ENCODE results near the gene LSAMP. TPM values are rescaled to one million over a fixed set of nuclear protein-coding genes. Genes with fewer than 3 reads are reported as not detected.
A peak's percentile ranks its signal among the peaks of the same experiment; 100 is the strongest.

LSAMP gene
- total RNA-seq, 2 donors from 2014 or later, result 1.1 to 5.9 TPM

DNA sequence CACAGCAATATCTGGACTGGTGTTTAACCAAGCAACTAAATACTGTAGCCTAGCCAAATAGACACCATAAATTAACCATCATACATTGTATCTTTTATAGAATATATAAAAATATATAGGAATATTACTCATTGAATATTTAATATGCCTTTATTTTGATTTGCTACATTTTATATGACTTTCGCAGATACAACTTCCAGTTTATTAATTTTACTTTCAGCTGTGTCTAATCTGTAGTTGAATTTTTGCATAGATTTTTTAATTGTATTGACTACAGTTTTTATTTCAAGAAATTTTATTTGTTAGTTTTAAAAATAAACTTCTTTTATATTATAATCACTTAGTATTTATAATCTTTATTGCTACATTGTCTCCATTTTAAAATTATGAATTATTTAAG, 299.7 kb downstream of the LSAMP start:
- H3K27ac ChIP-seq, result no peak overlapping the region
- H3K27me3 ChIP-seq, result no peaks in the 10 kb centered on the region
- intact Hi-C loops (cut with DNase I), result no loop called here
- DNase-seq, result no peak
- H3K36me3 ChIP-seq, result no peaks in the 10 kb centered on the region
- TF ChIP-seq, protein P1, sequence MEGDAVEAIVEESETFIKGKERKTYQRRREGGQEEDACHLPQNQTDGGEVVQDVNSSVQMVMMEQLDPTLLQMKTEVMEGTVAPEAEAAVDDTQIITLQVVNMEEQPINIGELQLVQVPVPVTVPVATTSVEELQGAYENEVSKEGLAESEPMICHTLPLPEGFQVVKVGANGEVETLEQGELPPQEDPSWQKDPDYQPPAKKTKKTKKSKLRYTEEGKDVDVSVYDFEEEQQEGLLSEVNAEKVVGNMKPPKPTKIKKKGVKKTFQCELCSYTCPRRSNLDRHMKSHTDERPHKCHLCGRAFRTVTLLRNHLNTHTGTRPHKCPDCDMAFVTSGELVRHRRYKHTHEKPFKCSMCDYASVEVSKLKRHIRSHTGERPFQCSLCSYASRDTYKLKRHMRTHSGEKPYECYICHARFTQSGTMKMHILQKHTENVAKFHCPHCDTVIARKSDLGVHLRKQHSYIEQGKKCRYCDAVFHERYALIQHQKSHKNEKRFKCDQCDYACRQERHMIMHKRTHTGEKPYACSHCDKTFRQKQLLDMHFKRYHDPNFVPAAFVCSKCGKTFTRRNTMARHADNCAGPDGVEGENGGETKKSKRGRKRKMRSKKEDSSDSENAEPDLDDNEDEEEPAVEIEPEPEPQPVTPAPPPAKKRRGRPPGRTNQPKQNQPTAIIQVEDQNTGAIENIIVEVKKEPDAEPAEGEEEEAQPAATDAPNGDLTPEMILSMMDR (IDR thresholded peaks at IDR 0.05), result no peak
- no peaks in the 10 kb centered on the region for H3K4me1 ChIP-seq
- no peak overlapping the region for H3K9ac ChIP-seq (ENCODE audit: low read depth in 2 of 2, low read length in 2 of 2)
- no peak overlapping the region for H3K4me3 ChIP-seq
- no peaks in the 10 kb centered on the region for H3K9me3 ChIP-seq

DNA sequence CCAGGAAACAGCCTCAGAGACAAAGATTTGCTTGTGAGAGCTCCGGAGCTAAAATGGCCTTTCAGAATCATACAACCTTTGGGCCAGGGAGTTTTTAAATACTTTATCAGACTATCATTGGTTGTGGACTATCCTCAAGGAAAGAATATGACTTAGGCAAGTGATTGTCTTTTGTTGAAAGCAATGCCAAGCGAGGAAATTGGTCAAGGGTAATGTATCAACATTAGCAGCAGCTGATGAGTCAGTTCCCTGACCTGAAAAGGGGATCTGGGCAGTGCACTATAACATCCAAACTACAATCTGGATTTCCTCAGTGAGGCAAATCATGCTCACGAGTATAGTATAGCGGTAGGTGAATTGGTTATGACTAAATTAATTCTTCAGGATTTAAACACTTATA, 303.6 kb downstream of the LSAMP start:
- Histone ChIP-seq H3K27ac (no peak overlapping the region), H3K4me1 (no peaks in the 10 kb centered on the region), H3K9ac (ENCODE audit: low read depth in 2 of 2, low read length in 2 of 2) (no peak overlapping the region), H3K9me3 (no peaks in the 10 kb centered on the region), H3K36me3 (no peaks in the 10 kb centered on the region), H3K4me3 (no peak overlapping the region), H3K27me3 (no peaks in the 10 kb centered on the region)
- TF ChIP-seq, protein P1 (IDR thresholded peaks at IDR 0.05), result no peak
- intact Hi-C loops (cut with DNase I), result no loop called here
- DNase-seq, result no peak

DNA sequence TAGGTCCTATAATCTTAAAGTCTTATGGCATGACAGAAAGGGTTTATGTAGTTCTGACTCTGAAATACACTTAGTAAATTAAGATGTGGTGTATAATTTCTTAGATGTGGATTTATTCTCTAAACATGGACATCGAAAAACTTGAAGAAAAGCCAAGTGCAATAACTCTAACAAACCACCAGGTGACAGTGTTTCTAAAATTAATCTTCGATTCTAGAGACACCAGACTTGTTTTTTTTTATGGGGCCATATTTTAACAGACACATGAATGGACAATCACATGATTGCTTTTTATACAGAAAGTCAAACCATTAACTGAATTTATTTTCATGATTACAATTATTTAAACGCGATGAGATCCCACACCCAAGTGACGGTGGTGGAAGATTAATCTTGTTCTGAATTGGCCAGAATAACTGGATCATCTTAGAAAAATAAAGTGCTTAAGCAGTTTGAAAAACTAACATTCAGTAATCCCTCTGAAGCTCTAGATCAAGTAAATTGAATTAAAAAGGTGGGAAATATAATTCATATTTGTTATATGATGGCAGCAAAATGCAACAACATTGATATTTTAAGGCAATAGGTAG, 305.1 kb downstream of the LSAMP start:
- no peak for DNase-seq
- no peaks in the 10 kb centered on the region for H3K27me3 ChIP-seq
- TF ChIP-seq, protein P1 (IDR thresholded peaks at IDR 0.05), result peak; percentile 71
- H3K4me3 ChIP-seq, result no peak overlapping the region
- no peak overlapping the region for H3K9ac ChIP-seq (ENCODE audit: low read depth in 2 of 2, low read length in 2 of 2)
- intact Hi-C loops (cut with DNase I), result no loop called here
- no peaks in the 10 kb centered on the region for H3K9me3 ChIP-seq
- no peak overlapping the region for H3K27ac ChIP-seq
- no peaks in the 10 kb centered on the region for H3K4me1 ChIP-seq
- no peaks in the 10 kb centered on the region for H3K36me3 ChIP-seq

DNA sequence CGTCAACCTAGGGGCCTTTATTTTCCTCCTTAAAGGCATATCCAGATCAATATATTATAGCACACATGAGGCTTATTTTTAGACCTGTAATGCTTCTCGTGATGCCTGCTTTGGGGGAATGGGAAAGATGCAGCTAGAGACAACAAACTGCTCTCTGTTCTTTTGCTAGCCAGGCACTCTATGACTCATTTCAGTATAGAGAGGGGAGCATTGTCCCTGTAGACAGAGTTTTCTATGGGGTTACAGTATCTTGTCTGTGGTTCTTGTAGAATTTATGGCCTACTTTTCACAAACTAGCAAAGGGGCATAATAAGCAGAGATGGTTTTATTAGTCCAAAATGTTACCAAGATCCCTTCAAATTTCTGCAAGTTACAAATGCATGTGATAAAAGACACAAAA, 305.6 kb downstream of the LSAMP start:
- intact Hi-C loops (cut with DNase I), result loop anchor here (5.0 kb wide), 1 partner anchor 618 kb away; no protein-coding TSS in a partner anchor
- H3K4me3 ChIP-seq, result no peak overlapping the region

DNA sequence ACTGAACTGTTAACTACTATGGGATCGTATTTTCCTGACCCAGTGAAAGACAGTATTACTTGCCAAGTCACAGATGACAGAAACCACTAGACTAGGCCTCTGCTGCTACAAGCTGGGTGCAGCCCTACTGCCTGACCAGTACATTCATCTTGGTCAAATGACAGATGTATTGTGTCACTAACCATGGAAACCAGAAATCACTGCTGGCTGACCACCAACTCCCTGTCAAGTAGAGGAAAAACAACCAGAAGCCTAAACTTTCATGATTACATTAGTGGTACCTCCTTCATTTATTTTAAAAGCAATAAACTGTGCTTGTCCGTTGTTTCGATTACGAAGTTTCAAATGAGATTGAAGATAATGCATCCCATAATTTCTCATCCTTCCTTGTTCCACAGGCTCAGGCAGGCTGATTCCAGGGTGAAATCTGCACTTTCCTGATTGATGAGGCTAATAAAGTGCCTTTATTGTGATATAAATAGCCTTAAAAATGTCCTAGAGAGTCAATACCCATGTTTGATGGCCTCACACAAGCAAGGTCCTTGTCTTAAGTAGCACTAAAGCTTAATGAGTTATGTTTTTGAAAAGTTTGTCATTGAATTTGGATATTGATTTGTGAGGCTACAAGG, 309.7 kb downstream of the LSAMP start:
- intact Hi-C loops (cut with DNase I), result loop anchor here (5.0 kb wide), 1 partner anchor 622 kb away; no protein-coding TSS in a partner anchor
- Histone ChIP-seq H3K27me3 (no peaks in the 10 kb centered on the region), H3K36me3 (no peaks in the 10 kb centered on the region), H3K27ac (no peak overlapping the region), H3K9ac (ENCODE audit: low read depth in 2 of 2, low read length in 2 of 2) (no peak overlapping the region), H3K4me1 (no peaks in the 10 kb centered on the region), H3K4me3 (no peak overlapping the region), H3K9me3 (no peaks in the 10 kb centered on the region)
- TF ChIP-seq, protein P1 (IDR thresholded peaks at IDR 0.05), result no peak
- peak; percentile 22 for DNase-seq

More for the DNA sequence above, 305.6 kb downstream of the LSAMP start:
- Histone ChIP-seq H3K9ac (ENCODE audit: low read depth in 2 of 2, low read length in 2 of 2) (no peak overlapping the region), H3K36me3 (no peaks in the 10 kb centered on the region), H3K27me3 (no peaks in the 10 kb centered on the region), H3K4me1 (no peaks in the 10 kb centered on the region), H3K9me3 (no peaks in the 10 kb centered on the region), H3K27ac (no peak overlapping the region)
- no peak for DNase-seq
- TF ChIP-seq, protein P1 (IDR thresholded peaks at IDR 0.05), result no peak

Measured in colonic mucosa (tissue), 4 donors.